Measurements from ENCODE around the gene IGSF3. TPM values are rescaled to one million over a fixed set of nuclear protein-coding genes. Genes with fewer than 3 reads are reported as not detected.
"Not testable (repeated sequence)": the region's sequence is repeated elsewhere in the genome, so short reads cannot be mapped to it uniquely, and the experiment has no call there.

The IGSF3 gene
- total RNA-seq, 2 donors from 2014 or later: 14.9 to 17.6 TPM

DNA sequence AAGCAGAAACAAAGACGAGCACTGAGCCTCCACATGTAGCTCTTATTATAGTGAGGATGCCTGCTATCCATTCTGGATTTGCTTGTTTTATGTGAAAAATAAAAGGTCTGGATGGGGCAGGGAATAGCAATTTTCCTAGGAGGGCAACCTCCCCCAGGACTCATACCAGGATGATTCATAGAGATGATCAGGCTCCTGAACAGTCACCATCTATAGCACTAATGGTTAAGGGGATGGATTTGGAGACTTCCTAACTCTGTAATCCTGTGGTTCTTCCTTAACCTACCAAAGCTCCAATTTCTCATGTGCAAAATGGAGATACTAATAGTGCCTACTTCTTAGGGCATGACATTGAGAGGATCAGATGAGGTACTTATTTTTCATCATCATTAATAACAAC is 62.2 kb downstream of the IGSF3 start:
- no peak for TF ChIP-seq CTCF (IDR thresholded peaks at IDR 0.05)
- Histone ChIP-seq H3K4me1 (no peaks in the 10 kb centered on the region), H3K27me3 (no peaks in the 10 kb centered on the region), H3K36me3 (no peaks in the 10 kb centered on the region), H3K27ac (no peak overlapping the region), H3K4me3 (no peak overlapping the region), H3K9me3 (no peaks in the 10 kb centered on the region)
- DNase-seq (ENCODE audit: low spot score): no peak

DNA sequence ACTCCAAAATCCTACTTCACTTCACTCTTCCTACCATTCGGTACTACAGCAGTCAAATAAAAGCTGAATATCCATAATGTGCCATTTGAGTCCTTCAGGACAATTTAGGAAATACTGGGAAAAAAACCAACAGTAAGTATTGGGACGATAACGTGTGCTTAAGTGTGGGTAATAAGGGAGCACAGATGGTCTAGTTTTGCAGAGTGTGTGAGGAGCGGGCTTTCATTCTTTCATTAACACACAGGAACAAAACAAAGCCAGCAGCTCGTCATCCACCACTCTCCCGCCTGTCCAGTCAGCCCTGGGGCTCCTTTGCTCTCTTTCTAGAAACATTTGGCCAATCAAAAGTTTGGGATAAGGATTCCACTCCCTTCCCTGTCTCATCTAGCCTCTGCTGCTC is 63.1 kb downstream of the IGSF3 start:
- H3K4me1 ChIP-seq; H3K4me3 ChIP-seq; H3K9me3 ChIP-seq; H3K27me3 ChIP-seq; DNase-seq (ENCODE audit: low spot score); H3K36me3 ChIP-seq; H3K27ac ChIP-seq: not testable (repeated sequence)

DNA sequence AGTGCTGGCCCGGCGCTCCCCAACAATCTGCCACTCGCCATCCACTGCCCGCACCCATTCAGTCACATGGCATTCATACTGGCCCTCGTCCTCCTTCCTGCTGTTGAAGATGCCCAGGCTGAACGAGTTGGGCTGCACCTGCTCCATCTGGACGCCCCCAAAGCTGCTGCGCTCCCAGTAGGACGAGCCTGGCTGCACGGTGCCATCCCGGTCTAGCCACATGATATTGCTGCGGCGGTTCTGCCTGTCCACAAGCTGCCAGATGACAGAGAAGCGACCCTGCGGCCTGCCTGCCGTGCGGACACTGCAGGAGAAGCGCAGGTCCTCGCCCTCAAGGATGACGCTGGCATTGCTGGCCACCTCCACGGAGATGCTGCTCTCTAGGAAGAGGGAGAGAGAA is 63.9 kb downstream of the IGSF3 start:
- H3K27me3 ChIP-seq; H3K4me1 ChIP-seq; H3K4me3 ChIP-seq; DNase-seq (ENCODE audit: low spot score); H3K36me3 ChIP-seq; H3K9me3 ChIP-seq; H3K27ac ChIP-seq: not testable (repeated sequence)

DNA sequence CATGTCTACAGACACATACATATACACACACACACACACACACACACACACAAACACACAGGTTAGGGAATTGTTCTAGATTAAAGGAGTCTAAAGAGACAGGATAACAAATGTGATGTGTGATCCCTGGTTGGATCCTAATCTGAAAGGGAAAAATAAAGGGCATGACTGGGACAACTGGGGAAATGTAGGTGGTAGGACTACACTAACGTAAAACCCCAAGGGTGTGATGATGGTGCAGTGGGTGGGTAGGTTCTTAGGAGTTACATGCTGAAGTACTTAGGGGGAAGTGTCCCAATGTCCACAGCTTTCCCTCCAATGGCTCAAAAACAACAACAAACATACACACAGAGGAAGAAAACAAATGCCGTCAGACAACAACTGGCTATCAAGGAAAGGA is 68.2 kb downstream of the IGSF3 start:
- H3K4me3 ChIP-seq; H3K9me3 ChIP-seq; DNase-seq (ENCODE audit: low spot score); H3K36me3 ChIP-seq; H3K27me3 ChIP-seq; H3K27ac ChIP-seq; H3K4me1 ChIP-seq: not testable (repeated sequence)

DNA sequence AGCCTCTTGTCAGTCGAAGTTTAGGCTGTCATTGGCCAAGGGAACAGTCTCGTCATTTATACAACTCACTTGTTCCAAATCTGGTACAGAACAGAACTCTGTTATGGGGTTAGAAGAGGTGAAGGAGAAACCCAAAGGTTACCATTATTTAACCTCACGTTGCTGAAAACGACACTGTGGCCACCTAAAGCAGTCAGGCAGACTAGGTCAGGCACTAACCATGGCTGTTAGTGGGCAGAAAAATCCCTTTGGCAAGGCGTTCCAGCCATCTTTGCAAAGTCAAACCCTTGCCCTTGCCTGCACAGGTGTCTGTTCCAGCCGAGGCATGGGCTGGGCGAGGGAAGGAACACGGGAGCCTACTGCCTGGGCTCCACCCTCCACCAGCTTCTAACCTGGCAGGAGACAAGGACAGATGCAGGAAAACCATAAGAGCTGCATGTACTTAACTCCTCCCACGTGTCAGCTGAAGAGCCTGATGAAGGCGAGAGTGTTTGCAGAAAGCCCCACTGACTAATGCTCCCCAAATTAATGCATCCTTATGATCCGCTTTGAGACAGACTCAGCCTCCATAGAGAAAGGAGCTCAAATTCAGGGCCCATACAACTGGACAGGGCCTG is 69.0 kb downstream of the IGSF3 start:
- not testable (repeated sequence) for H3K27me3 ChIP-seq; H3K36me3 ChIP-seq; H3K4me1 ChIP-seq; DNase-seq (ENCODE audit: low spot score); H3K4me3 ChIP-seq; H3K27ac ChIP-seq; H3K9me3 ChIP-seq

GRCh38 chr1:116597388-116597787 is 70.1 kb downstream of the IGSF3 start:
- H3K36me3 ChIP-seq; H3K9me3 ChIP-seq; H3K27me3 ChIP-seq; H3K4me3 ChIP-seq; H3K4me1 ChIP-seq; H3K27ac ChIP-seq; DNase-seq (ENCODE audit: low spot score): not testable (repeated sequence)

GRCh38 chr1:116596742-116597307 is 70.7 kb downstream of the IGSF3 start:
- H3K4me3 ChIP-seq; DNase-seq (ENCODE audit: low spot score); H3K4me1 ChIP-seq; H3K9me3 ChIP-seq; H3K27ac ChIP-seq; H3K36me3 ChIP-seq; H3K27me3 ChIP-seq: not testable (repeated sequence)

- not testable (repeated sequence) for H3K27me3 ChIP-seq, H3K36me3 ChIP-seq, H3K9me3 ChIP-seq, H3K4me1 ChIP-seq, H3K4me3 ChIP-seq, H3K27ac ChIP-seq
- TF ChIP-seq CTCF (IDR thresholded peaks at IDR 0.05): peak in 1 of 2 donors; percentile 63
- DNase-seq (ENCODE audit: low spot score): peak; percentile 67
These were observed 71.4 kb downstream of the IGSF3 start for GRCh38 chr1:116595946-116596741.

Measured in right atrium auricular region (tissue), 2 donors.